WTC11 (cell line): Measurements from ENCODE around the gene TEK. TPM values are rescaled to one million over a fixed set of nuclear protein-coding genes. Genes with fewer than 3 reads are reported as not detected.

Source experiments
- ATAC-seq: fragments of 200-7000 bp; cut with Tn5 transposase; 2 replicates; pipeline ENCODE4 v1.10.0; 2021; ENCODE audit warnings: mild to moderate bottlenecking, moderate library complexity
- CTCF ChIA-PET: fragments of 300-600 bp; sonication (Branson Sonifier 250); formaldehyde crosslinking; loops from one replicate; lab custom pipeline; 2021; ENCODE audit warnings: antibody characterized with exemption; lab: Charles Lee
- POLR2A ChIA-PET: fragments of 350-600 bp; sonication (Branson Sonifier 250); formaldehyde crosslinking; loops from one replicate; lab custom pipeline; 2021; ENCODE audit warnings: antibody characterized with exemption; lab: Charles Lee
- DNase-seq: peaks from one replicate; pipeline ENCODE4 v3.0.0; 2021; ENCODE audit warnings: low spot score
- H3K27ac Mint-ChIP-seq: 2 replicates; pipeline ENCODE4 v1.8.0; 2021; ENCODE audit warnings: mixed read lengths
- H3K27me3 Mint-ChIP-seq: 2 replicates; pipeline ENCODE4 v1.8.0; 2021; ENCODE audit warnings: low read depth, mild to moderate bottlenecking, moderate library complexity, mixed read lengths
- H3K36me3 Mint-ChIP-seq: 2 replicates; pipeline ENCODE4 v1.8.0; 2021; ENCODE audit warnings: mixed read lengths
- H3K4me1 Mint-ChIP-seq: 2 replicates; pipeline ENCODE4 v1.8.0; 2022; ENCODE audit warnings: mixed read lengths
- H3K4me3 Mint-ChIP-seq: 2 replicates; pipeline ENCODE4 v1.8.0; 2021; ENCODE audit warnings: mild to moderate bottlenecking, moderate library complexity, mixed read lengths
- H3K9me3 Mint-ChIP-seq: 2 replicates; pipeline ENCODE4 v1.8.0; 2021; ENCODE audit warnings: mixed read lengths
- FOXP1 ChIP-seq: sonication (generic); formaldehyde crosslinking; IDR thresholded peaks from 2 replicates; pipeline ENCODE4 v1.8.0; 2022; ENCODE audit warnings: missing genetic modification reagents, mild to moderate bottlenecking, moderate library complexity, borderline replicate concordance
- GABPB1 ChIP-seq: sonication (generic); formaldehyde crosslinking; IDR thresholded peaks from 2 replicates; pipeline ENCODE4 v1.8.1; 2023; ENCODE audit warnings: mild to moderate bottlenecking, missing genetic modification reagents
- GTF2I ChIP-seq: fragments of 250-450 bp; sonication (Bioruptor Pico); conservative IDR thresholded peaks from 2 replicates; pipeline ENCODE4 v1.4.0; 2021; ENCODE audit warnings: mild to moderate bottlenecking
- HMGA2 ChIP-seq: fragments of 250-450 bp; sonication (Bioruptor Pico); IDR thresholded peaks from 2 replicates; pipeline ENCODE4 v1.4.0; 2021; ENCODE audit warnings: mild to moderate bottlenecking, moderate library complexity
- MYBL2 ChIP-seq: sonication (generic); formaldehyde crosslinking; IDR thresholded peaks from 2 replicates; pipeline ENCODE4 v1.8.1; 2023; ENCODE audit warnings: mild to moderate bottlenecking, moderate library complexity, missing genetic modification reagents
- NFYB ChIP-seq: sonication (generic); formaldehyde crosslinking; conservative IDR thresholded peaks from 2 replicates; pipeline ENCODE4 v1.8.0; 2022; ENCODE audit warnings: low read depth, missing genetic modification reagents
- NR1H2 ChIP-seq: sonication (generic); formaldehyde crosslinking; IDR thresholded peaks from 2 replicates; pipeline ENCODE4 v1.9.0; 2021; ENCODE audit warnings: mild to moderate bottlenecking, moderate library complexity, missing genetic modification reagents
- NR2C2 ChIP-seq: sonication (generic); formaldehyde crosslinking; IDR thresholded peaks from 2 replicates; pipeline ENCODE4 v1.8.0; 2022; ENCODE audit warnings: mild to moderate bottlenecking, missing genetic modification reagents
- PRRX2 ChIP-seq: fragments of 250-450 bp; sonication (Bioruptor Pico); IDR thresholded peaks from 2 replicates; pipeline ENCODE4 v1.8.0; 2021; ENCODE audit warnings: mild to moderate bottlenecking
- SMAD3 ChIP-seq: sonication (generic); formaldehyde crosslinking; IDR thresholded peaks from 2 replicates; pipeline ENCODE4 v1.8.0; 2022; ENCODE audit warnings: missing genetic modification reagents, mild to moderate bottlenecking, borderline replicate concordance
- SOX15 ChIP-seq: fragments of 250-450 bp; sonication (Bioruptor Pico); IDR thresholded peaks from 2 replicates; pipeline ENCODE4 v1.9.0; 2021; ENCODE audit warnings: mild to moderate bottlenecking
- ZNF416 ChIP-seq: fragments of 250-450 bp; sonication (Bioruptor Pico); IDR thresholded peaks from 2 replicates; pipeline ENCODE4 v1.9.0; 2021; ENCODE audit warnings: mild to moderate bottlenecking, inconsistent platforms
- total RNA-seq: library from RNA; stranded (reverse); gene quantifications from 3 replicates; pipeline ENCODE4 v1.2.3, GENCODE V29; 2021
- TF ChIP-seq, protein P1 (sequence below): sonication (generic); formaldehyde crosslinking; IDR thresholded peaks from 2 replicates; pipeline ENCODE4 v1.8.1; 2022; ENCODE audit warnings: missing genetic modification reagents, borderline replicate concordance
- TF ChIP-seq, protein P2 (sequence below): sonication (generic); formaldehyde crosslinking; IDR thresholded peaks from 2 replicates; pipeline ENCODE4 v1.8.1; 2023; ENCODE audit warnings: mild to moderate bottlenecking, missing genetic modification reagents
- TF ChIP-seq, protein P3 (sequence below): sonication (generic); formaldehyde crosslinking; IDR thresholded peaks from 2 replicates; pipeline ENCODE4 v1.8.0; 2022; ENCODE audit warnings: mild to moderate bottlenecking, missing genetic modification reagents
- TF ChIP-seq, protein P4 (sequence below): fragments of 250-450 bp; sonication (Bioruptor Pico); IDR thresholded peaks from 2 replicates; pipeline ENCODE4 v1.8.0; 2021; ENCODE audit warnings: mild to moderate bottlenecking
- TF ChIP-seq, protein P5 (sequence below): sonication (generic); formaldehyde crosslinking; IDR thresholded peaks from 2 replicates; pipeline ENCODE4 v1.8.0; 2023; ENCODE audit warnings: mild to moderate bottlenecking, missing genetic modification reagents

The TEK gene
- total RNA-seq, 1 experiment from 2014 or later, result 3.1 TPM

DNA sequence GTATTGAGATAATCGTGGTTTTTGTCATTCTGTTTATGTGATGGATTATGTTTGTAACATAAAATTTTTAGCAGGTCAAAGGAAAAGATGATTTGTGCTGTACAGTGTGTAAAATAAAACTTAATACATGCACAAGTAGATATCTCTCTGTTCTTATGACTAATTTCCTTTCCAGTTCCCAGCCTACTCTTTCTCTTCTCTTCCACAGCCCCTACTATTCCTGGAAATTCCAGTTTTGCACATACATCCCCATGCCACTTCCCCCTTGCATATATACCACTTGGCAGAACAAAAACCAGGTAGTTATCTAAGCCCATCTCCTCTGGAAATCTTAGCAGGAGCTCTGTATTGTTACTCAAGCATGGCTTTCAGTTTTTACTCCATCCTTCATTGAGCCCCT lies 20.2 kb downstream of the TEK start:
- ATAC-seq, result no peak
- POLR2A ChIA-PET, result no interaction called here
- no peak overlapping the region for H3K4me3 Mint-ChIP-seq
- no peak overlapping the region for H3K27ac Mint-ChIP-seq
- TF ChIP-seq NFYB, result no peak
- TF ChIP-seq, protein P1, sequence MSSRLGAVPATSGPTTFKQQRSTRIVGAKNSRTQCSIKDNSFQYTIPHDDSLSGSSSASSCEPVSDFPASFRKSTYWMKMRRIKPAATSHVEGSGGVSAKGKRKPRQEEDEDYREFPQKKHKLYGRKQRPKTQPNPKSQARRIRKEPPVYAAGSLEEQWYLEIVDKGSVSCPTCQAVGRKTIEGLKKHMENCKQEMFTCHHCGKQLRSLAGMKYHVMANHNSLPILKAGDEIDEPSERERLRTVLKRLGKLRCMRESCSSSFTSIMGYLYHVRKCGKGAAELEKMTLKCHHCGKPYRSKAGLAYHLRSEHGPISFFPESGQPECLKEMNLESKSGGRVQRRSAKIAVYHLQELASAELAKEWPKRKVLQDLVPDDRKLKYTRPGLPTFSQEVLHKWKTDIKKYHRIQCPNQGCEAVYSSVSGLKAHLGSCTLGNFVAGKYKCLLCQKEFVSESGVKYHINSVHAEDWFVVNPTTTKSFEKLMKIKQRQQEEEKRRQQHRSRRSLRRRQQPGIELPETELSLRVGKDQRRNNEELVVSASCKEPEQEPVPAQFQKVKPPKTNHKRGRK (CRISPR knock-in tag), result no peak
- DNase-seq, result no peak
- H3K27me3 Mint-ChIP-seq, result no peaks in the 10 kb centered on the region
- CTCF ChIA-PET, result no interaction called here
- no peaks in the 10 kb centered on the region for H3K36me3 Mint-ChIP-seq
- peaks cover 7% of the 10 kb centered on the region; the same call in 1 of the 2 replicates for H3K4me1 Mint-ChIP-seq
- no peaks in the 10 kb centered on the region for H3K9me3 Mint-ChIP-seq

DNA sequence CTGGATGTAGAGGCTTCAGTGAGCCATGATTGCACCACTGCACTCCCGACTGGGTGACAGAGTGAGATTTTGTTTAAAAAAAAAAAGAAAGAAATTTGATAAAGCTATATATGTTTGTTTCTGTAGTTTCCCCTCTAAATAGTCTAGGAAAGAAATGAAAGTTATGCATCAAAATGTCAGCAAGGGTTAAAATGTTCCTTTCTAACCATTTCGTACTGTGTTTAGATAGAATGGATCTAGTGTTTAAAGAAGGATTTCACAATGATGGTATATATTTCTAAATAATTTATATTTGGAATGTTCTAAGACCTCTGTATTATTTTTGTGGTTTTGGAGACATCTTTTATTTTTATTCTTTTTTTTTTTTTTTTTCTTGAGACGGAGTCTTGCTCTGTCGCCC lies 22.7 kb downstream of the TEK start:
- ChIA-PET CTCF (interaction anchor here (0.6 kb wide), 1 partner anchor 76 kb away, joined by 3 read pairs; no protein-coding TSS in a partner anchor), POLR2A (no interaction called here)
- no peak for TF ChIP-seq GABPB1 (CRISPR knock-in tag)
- TF ChIP-seq NR1H2 (CRISPR knock-in tag), result no peak
- TF ChIP-seq SOX15, result no peak
- TF ChIP-seq SMAD3 (CRISPR knock-in tag), result no peak
- TF ChIP-seq, protein P2, sequence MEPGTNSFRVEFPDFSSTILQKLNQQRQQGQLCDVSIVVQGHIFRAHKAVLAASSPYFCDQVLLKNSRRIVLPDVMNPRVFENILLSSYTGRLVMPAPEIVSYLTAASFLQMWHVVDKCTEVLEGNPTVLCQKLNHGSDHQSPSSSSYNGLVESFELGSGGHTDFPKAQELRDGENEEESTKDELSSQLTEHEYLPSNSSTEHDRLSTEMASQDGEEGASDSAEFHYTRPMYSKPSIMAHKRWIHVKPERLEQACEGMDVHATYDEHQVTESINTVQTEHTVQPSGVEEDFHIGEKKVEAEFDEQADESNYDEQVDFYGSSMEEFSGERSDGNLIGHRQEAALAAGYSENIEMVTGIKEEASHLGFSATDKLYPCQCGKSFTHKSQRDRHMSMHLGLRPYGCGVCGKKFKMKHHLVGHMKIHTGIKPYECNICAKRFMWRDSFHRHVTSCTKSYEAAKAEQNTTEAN (CRISPR knock-in tag), result no peak
- TF ChIP-seq GTF2I (CRISPR knock-in tag), result no peak
- ATAC-seq, result no peak
- Mint-ChIP-seq H3K27me3 (no peaks in the 10 kb centered on the region), H3K36me3 (no peaks in the 10 kb centered on the region), H3K27ac (no peak overlapping the region), H3K9me3 (no peaks in the 10 kb centered on the region), H3K4me1 (peaks cover 7% of the 10 kb centered on the region; the same call in 1 of the 2 replicates), H3K4me3 (no peak overlapping the region)
- DNase-seq, result no peak

DNA sequence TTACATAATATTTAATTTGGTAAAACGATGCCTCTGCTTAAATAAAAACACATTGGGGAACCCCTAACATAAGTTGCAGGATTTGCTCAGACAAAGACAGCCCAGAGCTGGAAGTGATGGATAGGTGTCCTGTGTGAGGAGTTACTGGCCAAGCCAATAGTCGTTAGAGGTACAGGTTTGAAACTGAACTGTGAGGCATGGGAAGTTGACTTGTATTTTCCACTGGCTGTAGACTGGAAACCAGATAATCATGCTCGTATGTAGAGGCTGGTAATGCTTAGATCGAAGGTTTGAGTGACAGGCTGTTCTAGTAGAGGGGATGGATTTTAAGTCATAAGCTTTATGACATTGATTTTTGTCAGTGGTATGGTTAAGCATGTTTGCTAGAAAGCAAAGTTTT lies 24.8 kb downstream of the TEK start:
- no peak overlapping the region for H3K27ac Mint-ChIP-seq
- CTCF ChIA-PET, result no interaction called here
- no peak overlapping the region for H3K4me3 Mint-ChIP-seq
- POLR2A ChIA-PET, result no interaction called here
- H3K27me3 Mint-ChIP-seq, result no peaks in the 10 kb centered on the region
- DNase-seq, result no peak
- H3K36me3 Mint-ChIP-seq, result peaks cover 4% of the 10 kb centered on the region
- H3K9me3 Mint-ChIP-seq, result peaks cover 13% of the 10 kb centered on the region
- no peak for TF ChIP-seq ZNF416 (CRISPR knock-in tag)
- no peak for TF ChIP-seq FOXP1 (CRISPR knock-in tag)
- TF ChIP-seq, protein P3, sequence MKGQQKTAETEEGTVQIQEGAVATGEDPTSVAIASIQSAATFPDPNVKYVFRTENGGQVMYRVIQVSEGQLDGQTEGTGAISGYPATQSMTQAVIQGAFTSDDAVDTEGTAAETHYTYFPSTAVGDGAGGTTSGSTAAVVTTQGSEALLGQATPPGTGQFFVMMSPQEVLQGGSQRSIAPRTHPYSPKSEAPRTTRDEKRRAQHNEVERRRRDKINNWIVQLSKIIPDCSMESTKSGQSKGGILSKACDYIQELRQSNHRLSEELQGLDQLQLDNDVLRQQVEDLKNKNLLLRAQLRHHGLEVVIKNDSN (CRISPR knock-in tag), result no peak
- TF ChIP-seq, protein P4, sequence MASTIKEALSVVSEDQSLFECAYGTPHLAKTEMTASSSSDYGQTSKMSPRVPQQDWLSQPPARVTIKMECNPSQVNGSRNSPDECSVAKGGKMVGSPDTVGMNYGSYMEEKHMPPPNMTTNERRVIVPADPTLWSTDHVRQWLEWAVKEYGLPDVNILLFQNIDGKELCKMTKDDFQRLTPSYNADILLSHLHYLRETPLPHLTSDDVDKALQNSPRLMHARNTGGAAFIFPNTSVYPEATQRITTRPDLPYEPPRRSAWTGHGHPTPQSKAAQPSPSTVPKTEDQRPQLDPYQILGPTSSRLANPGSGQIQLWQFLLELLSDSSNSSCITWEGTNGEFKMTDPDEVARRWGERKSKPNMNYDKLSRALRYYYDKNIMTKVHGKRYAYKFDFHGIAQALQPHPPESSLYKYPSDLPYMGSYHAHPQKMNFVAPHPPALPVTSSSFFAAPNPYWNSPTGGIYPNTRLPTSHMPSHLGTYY (CRISPR knock-in tag), result no peak
- no peak for TF ChIP-seq HMGA2 (CRISPR knock-in tag)
- no peak for TF ChIP-seq NR2C2 (CRISPR knock-in tag)
- TF ChIP-seq, protein P5, sequence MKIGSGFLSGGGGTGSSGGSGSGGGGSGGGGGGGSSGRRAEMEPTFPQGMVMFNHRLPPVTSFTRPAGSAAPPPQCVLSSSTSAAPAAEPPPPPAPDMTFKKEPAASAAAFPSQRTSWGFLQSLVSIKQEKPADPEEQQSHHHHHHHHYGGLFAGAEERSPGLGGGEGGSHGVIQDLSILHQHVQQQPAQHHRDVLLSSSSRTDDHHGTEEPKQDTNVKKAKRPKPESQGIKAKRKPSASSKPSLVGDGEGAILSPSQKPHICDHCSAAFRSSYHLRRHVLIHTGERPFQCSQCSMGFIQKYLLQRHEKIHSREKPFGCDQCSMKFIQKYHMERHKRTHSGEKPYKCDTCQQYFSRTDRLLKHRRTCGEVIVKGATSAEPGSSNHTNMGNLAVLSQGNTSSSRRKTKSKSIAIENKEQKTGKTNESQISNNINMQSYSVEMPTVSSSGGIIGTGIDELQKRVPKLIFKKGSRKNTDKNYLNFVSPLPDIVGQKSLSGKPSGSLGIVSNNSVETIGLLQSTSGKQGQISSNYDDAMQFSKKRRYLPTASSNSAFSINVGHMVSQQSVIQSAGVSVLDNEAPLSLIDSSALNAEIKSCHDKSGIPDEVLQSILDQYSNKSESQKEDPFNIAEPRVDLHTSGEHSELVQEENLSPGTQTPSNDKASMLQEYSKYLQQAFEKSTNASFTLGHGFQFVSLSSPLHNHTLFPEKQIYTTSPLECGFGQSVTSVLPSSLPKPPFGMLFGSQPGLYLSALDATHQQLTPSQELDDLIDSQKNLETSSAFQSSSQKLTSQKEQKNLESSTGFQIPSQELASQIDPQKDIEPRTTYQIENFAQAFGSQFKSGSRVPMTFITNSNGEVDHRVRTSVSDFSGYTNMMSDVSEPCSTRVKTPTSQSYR (CRISPR knock-in tag), result no peak
- TF ChIP-seq PRRX2 (CRISPR knock-in tag), result no peak
- no peak for TF ChIP-seq MYBL2 (CRISPR knock-in tag)
- ATAC-seq, result no peak
- peaks cover 7% of the 10 kb centered on the region; the same call in 1 of the 2 replicates for H3K4me1 Mint-ChIP-seq
